ENCODE data around the gene LPCAT1.
A peak's percentile ranks its signal among the peaks of the same experiment; 100 is the strongest.

The LPCAT1 gene

GRCh38 chr5:1524799-1525623 is 1.3 kb upstream of the LPCAT1 start:
- no peak for DNase-seq (ENCODE audit: low read depth)
- H3K4me3 ChIP-seq (ENCODE audit: control insufficient read depth, low read depth, low read length), result no peak overlapping the region
- TF ChIP-seq CTCF (conservative IDR thresholded peaks at IDR 0.05; ENCODE audit: control insufficient read depth, insufficient read depth, low read depth, low read length), result no peak

- no peak for DNase-seq (ENCODE audit: low read depth)
- peak overlapping the region; percentile 40 for H3K4me3 ChIP-seq (ENCODE audit: control insufficient read depth, low read depth, low read length)
- TF ChIP-seq CTCF (conservative IDR thresholded peaks at IDR 0.05; ENCODE audit: control insufficient read depth, insufficient read depth, low read depth, low read length), result no peak
Observed at GRCh38 chr5:1524481-1524798, 680 bp upstream of the LPCAT1 start.

- H3K4me3 ChIP-seq (ENCODE audit: control insufficient read depth, low read depth, low read length), result peak overlapping the region; percentile 74
- no peak for DNase-seq (ENCODE audit: low read depth)
- TF ChIP-seq CTCF (conservative IDR thresholded peaks at IDR 0.05; ENCODE audit: control insufficient read depth, insufficient read depth, low read depth, low read length), result no peak
Observed at GRCh38 chr5:1523480-1523792, 324 bp downstream of the LPCAT1 start.

GRCh38 chr5:1522601-1523479 is 920 bp downstream of the LPCAT1 start:
- H3K4me3 ChIP-seq (ENCODE audit: control insufficient read depth, low read depth, low read length), result peak overlapping the region; percentile 74
- no peak for DNase-seq (ENCODE audit: low read depth)
- TF ChIP-seq CTCF (conservative IDR thresholded peaks at IDR 0.05; ENCODE audit: control insufficient read depth, insufficient read depth, low read depth, low read length), result no peak

- DNase-seq (ENCODE audit: low read depth), result peak; percentile 84
- peak overlapping the region; percentile 74 for H3K4me3 ChIP-seq (ENCODE audit: control insufficient read depth, low read depth, low read length)
- TF ChIP-seq CTCF (conservative IDR thresholded peaks at IDR 0.05; ENCODE audit: control insufficient read depth, insufficient read depth, low read depth, low read length), result no peak
Observed at GRCh38 chr5:1521671-1522600, 1.8 kb downstream of the LPCAT1 start.

- no peak overlapping the region for H3K4me3 ChIP-seq (ENCODE audit: control insufficient read depth, low read depth, low read length)
- TF ChIP-seq CTCF (conservative IDR thresholded peaks at IDR 0.05; ENCODE audit: control insufficient read depth, insufficient read depth, low read depth, low read length), result no peak
- no peak for DNase-seq (ENCODE audit: low read depth)
Observed at GRCh38 chr5:1520791-1521453, 2.8 kb downstream of the LPCAT1 start.

Data from fibroblast of mammary gland (primary cell).